SKM-1 treated with dmso at 0.1 percent for 144 hours (cell line): ENCODE results near the gene TMIE.

Source experiments
- DNase-seq: peaks from one replicate; lab custom pipeline; 2025; ENCODE audit not compliant: unreplicated experiment; lab: John Stamatoyannopoulos, UW

Gene TMIE

DNA sequence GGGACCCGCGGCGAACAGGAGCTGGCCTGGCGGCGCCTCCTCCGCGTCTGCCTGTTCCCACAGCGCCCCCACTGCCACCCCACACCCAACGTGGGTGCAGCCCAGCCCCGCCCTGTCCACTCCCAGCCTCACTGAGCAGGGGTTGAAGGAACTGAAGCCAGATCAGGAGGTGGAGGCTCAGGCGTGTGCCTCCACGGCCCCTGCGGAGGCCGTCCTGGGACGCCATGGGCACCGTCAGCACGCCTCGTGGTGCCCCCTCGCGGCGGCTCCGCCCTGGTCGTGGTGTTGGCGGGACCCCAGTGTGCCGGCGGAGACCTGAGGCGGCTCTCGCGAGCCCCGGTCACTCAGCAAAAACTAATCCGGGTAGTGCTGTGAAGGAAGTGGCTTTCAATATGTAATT is 55.5 kb downstream of the TMIE start:
- no peak for DNase-seq

DNA sequence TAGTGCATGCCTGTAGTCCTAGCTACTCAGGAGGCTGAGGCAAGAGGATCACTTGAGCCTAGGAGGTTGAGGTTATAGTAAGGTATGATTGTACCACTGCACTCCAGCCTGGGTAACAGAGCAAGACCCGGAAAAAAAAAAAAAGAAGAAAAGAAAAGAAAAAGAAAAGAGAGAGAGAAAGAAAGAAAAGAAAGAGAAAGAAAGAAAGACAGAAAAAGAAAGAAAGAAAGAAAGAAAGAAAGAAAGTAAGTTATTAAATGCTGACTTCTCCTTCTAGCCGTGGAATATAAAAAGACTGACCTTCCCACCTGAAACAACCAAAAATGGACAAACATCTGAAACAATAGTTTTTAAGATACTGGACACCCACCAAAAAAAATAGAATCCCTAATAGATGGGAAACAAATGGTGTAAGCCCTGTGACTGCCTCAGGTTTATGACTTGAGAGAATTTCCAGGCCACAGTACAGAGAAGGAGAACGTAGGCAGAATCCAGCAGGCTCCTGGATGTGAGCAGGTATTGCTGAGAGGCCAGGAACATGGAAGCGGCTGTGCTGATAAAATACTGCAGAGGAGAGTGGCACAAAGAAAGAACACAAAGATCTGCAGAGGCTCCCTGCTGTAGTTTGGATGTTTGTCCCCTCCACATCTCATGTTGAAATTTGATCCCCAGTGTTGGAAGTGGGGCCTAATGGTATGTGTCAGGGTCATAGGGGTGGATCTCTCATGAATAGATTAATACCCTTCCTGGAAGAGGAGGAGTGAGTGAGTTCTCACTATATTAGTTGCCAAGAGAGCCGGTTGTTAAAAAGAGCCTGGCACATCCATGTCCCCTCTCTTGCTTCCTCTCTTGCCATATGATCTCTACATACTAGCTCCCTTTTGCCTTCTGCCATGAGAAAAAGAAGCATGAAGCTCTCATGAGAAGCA is 58.3 kb downstream of the TMIE start:
- DNase-seq = no peak
